ENCODE measurements around the gene IZUMO1R.

- TF ChIP-seq CTCF (conservative IDR thresholded peaks at IDR 0.05; ENCODE audit: low read depth, low read length) = no peak
- no peak for TF ChIP-seq EZH2 (IDR thresholded peaks at IDR 0.05; ENCODE audit: borderline replicate concordance, low read depth, low read length, poor library complexity, severe bottlenecking)
These were observed 31.7 kb downstream of the IZUMO1R start for GRCh38 chr11:94336033-94336432.
